Stimulated activated CD4-positive, alpha-beta T cell treated with anti-CD3 and anti-CD28 coated beads, TNF-alpha, amount 100 ng/mL, for 1 hour (primary cell): ENCODE data around the gene RPS6KA1.
"Not testable (repeated sequence)": the region's sequence is repeated elsewhere in the genome, so short reads cannot be mapped to it uniquely, and the experiment has no call there.

ENCODE experiments used
- DNase-seq, 3 donors: peaks; one replicate each; pipeline ENCODE4 v3.0.0-alpha.2; 2020; ENCODE audit warnings: low read depth in 3 of 3, low spot score in 1 of 3

RPS6KA1 gene

DNA sequence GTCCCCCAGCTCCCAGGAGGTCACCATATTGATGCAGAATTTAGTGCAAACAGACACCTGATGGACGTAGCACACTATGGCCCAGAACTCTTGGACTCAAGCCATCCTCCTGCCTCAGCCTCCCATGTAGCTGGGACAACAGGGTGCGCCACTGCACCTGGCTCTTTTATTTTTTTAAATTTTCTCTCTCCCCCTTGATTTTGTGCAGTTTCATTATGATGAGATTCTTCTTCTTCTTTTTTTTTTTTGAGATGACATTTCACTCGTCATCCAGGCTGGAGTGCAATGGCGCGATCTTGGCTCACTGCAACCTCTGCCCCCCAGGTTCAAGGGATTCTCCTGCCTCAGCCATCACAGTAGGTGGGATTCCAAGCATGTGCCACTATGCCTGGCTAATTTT, 63.8 kb downstream of the RPS6KA1 start:
- DNase-seq, result no peak

DNA sequence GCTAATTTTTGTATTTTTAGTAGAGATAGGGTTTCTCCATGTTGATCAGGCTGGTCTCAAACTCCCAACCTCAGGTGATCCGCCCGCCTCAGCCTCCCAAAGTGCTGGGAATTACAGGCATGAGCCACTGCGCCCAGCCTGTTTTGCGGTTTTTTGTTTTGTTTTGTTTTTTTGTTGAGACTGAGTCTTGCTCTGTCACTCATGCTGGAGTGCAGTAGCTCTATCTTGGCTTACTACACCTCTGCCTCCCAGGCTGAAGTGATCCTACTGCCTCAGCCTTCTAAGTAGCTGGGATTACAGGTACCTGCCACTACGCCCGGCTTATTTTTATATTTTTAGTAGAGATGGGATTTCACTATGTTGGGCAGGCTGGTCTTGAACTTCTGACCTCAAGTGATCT, 65.0 kb downstream of the RPS6KA1 start:
- DNase-seq, result not testable (repeated sequence)

DNA sequence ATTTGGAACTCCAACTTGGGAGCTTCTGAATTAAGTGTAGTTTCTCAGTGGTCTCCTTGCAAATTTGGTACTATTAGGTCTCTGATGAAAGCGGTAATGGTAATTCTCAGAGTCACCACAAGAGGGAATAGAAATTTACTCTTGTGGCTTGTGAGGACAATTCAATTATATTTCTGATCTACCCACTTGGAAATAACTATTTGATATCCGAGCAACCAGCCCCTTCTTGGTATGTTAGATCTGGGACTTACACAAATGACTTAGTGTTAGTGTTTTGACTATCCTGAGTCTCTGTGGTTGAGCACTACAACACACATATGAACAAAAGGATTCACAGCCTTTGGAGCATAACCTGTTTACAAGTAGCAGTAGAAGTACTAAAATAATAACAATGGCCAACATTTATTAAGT, 68.1 kb downstream of the RPS6KA1 start:
- DNase-seq, result no peak

DNA sequence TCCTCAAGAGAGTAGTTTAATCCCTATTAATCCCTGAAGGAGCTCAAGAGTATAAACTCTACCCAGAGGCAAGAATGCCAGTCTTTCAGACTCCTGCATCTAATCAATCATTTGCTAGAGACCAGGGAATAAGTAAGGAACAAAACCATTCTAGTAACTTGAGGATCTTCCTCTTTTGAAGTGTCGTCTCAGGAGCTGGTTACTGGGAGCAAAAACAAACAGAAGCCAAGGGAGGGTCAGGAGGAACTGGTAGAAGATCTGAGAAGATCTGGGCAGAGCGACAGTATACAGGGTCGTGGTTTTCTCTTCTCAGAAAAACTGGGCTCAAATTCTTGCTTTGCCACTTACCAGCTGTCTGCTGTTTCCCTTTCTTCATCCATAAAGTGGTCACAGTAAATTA, 69.3 kb downstream of the RPS6KA1 start:
- no peak for DNase-seq

DNA sequence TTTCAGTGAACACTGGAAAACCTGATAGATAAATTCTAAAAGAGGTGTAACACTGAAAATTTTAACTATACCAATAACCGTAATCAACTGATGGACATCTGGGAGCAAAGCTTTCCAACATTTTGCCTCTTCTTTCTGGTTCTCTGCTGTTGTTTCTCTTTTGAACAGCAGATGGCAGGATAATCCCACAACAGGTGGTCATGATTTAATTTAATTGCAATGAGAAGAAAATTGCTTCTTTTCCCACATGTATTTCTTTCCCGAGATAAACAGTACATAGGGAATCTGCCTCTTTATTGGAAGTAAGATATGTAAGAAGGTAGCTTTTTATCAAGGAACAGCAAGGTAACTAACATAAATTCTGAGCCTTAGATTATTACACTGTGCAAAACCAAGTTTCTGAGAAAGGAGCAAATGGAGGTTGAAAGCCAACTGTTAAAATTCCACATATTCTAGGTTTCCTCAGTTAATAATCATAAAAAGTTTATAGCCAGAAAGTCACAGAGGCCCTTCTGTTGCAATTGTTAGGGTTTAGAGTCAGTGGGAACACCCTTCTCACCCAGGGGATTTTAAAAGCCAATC, 72.9 kb downstream of the RPS6KA1 start:
- peak in 1 of 3 donors; percentile 8 for DNase-seq

DNA sequence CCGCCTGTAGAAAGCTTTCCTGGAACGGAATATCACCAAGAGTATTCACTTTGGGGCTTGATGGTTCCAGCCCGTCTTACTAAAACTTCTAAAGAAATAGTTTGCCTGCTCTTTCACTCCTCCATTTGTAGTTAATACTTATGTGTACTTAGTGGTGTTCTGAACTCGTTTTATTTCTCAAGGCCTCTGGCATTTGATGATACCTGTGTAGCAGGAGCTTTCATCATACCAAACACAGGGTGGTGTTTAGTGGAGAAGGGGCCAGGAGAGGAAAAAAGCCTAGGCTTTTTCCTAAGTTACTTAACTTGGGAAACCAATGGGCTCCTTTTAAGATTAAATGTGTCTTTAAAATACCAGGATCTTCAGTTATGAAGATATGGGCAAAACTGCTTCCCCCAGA, 74.3 kb downstream of the RPS6KA1 start:
- no peak for DNase-seq

GRCh38 chr1:26607186-26607585, 77.6 kb downstream of the RPS6KA1 start:
- DNase-seq, result no peak

- no peak for DNase-seq
Observed at GRCh38 chr1:26608895-26609294, 79.3 kb downstream of the RPS6KA1 start.

GRCh38 chr1:26610781-26611180, 81.2 kb downstream of the RPS6KA1 start:
- DNase-seq, result no peak

- not testable (repeated sequence) for DNase-seq
Observed at GRCh38 chr1:26612627-26613026, 83.1 kb downstream of the RPS6KA1 start.

DNA sequence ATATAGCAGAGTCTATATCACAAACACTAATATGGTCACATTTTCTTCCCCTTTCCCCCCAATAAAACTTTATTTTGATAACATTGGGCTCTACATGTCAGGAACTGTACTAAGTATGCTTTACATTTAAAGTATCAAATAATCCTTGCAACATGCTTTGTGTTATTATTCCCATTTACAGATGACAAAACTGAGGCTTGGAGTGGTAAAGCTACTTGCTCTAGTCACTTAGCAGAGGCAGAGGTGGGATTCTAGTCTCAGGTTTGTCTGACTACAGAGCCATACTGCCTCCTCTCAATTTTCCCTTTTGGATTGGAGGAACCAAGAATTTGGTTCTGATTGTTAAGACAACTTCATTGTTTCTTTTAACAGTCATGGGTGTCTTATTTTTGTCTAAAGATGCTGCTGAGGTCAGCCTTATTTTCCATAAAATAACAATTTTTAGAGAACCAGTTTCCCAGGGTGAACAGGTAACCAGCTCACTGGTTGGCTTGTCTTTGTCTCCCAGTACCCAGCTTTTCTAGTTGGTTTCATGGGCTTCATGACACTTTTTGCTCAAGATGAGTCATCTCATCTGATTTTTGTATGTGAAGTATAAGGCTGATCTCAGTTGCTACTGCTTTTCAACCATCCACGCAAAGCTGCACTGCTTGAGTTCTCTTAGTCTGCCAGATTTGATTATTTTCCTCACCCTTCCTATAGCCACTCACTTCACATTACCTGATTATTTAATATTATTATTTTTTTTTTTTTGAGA, 85.3 kb downstream of the RPS6KA1 start:
- no peak for DNase-seq

- no peak for DNase-seq
Observed at GRCh38 chr1:26616881-26617280, 87.3 kb downstream of the RPS6KA1 start.

GRCh38 chr1:26618561-26618960, 89.0 kb downstream of the RPS6KA1 start:
- no peak for DNase-seq
